Measurements from ENCODE around the gene PPP1R12B. TPM values are rescaled to one million over a fixed set of nuclear protein-coding genes. Genes with fewer than 3 reads are reported as not detected.
A peak's percentile ranks its signal among the peaks of the same experiment; 100 is the strongest.

PPP1R12B gene
- total and polyA plus RNA-seq, 2 experiments from 2014 or later: 13.2 to 13.8 TPM

- TF ChIP-seq CTCF (conservative IDR thresholded peaks at IDR 0.05; ENCODE audit: low read depth in 2 of 2) (no peak), JUNB (IDR thresholded peaks at IDR 0.05; ENCODE audit: unreplicated experiment) (no peak), ZNF331 (CRISPR knock-in tag; IDR thresholded peaks at IDR 0.05; ENCODE audit: low read depth) (no peak), CREB1 (CRISPR knock-in tag; IDR thresholded peaks at IDR 0.05; ENCODE audit: low read depth) (no peak), STAT1 (IDR thresholded peaks at IDR 0.05; ENCODE audit: unreplicated experiment) (no peak), EZH2 (IDR thresholded peaks at IDR 0.05; ENCODE audit: low read depth, unreplicated experiment) (no peak), REST (IDR thresholded peaks at IDR 0.05; ENCODE audit: unreplicated experiment) (no peak), EZH2phosphoT487 (IDR thresholded peaks at IDR 0.05; ENCODE audit: unreplicated experiment) (no peak)
These were observed 220.3 kb downstream of the PPP1R12B start (continued) for GRCh38 chr1:202568826-202569225.

GRCh38 chr1:202569393-202570322, 221.2 kb downstream of the PPP1R12B start:
- no peaks in the 10 kb centered on the region for H3K79me2 ChIP-seq (replicated peaks; ENCODE audit: insufficient read depth)
- H3K36me3 ChIP-seq (ENCODE audit: insufficient read depth): no peaks in the 10 kb centered on the region
- no peak overlapping the region for H3K4me2 ChIP-seq
- DNase-seq (ENCODE audit: low spot score) (no peak), ATAC-seq (no peak)
- H3K27ac Mint-ChIP-seq: no peak overlapping the region
- peaks cover 50% of the 10 kb centered on the region for H3K4me1 Mint-ChIP-seq
- H3K4me3 ChIP-seq: no peak overlapping the region
- H3K27me3 ChIP-seq (ENCODE audit: insufficient read depth): no peaks in the 10 kb centered on the region
- H3K27ac ChIP-seq (ENCODE audit: low read depth): peak overlapping the region; percentile 63
- H3K27me3 Mint-ChIP-seq (ENCODE audit: insufficient read depth, low read depth, poor library complexity): no peaks in the 10 kb centered on the region
- H3K4me3 Mint-ChIP-seq: no peak overlapping the region
- H2AFZ ChIP-seq: no peak overlapping the region
- no peaks in the 10 kb centered on the region for H3K9me3 Mint-ChIP-seq
- TF ChIP-seq STAT1 (IDR thresholded peaks at IDR 0.05; ENCODE audit: unreplicated experiment): no peak
- TF ChIP-seq EZH2 (IDR thresholded peaks at IDR 0.05; ENCODE audit: low read depth, unreplicated experiment): no peak
- TF ChIP-seq CREB1 (CRISPR knock-in tag; IDR thresholded peaks at IDR 0.05; ENCODE audit: low read depth): no peak
- TF ChIP-seq JUNB (IDR thresholded peaks at IDR 0.05; ENCODE audit: unreplicated experiment): no peak
- TF ChIP-seq EZH2phosphoT487 (IDR thresholded peaks at IDR 0.05; ENCODE audit: unreplicated experiment): no peak
- no peak for TF ChIP-seq REST (IDR thresholded peaks at IDR 0.05; ENCODE audit: unreplicated experiment)
- 0 out of 4 replicates have a peak, but pooled peaks of 1 of the 2 experiments have one; percentile 0 for TF ChIP-seq CTCF (conservative IDR thresholded peaks at IDR 0.05; ENCODE audit: low read depth in 2 of 2)
- TF ChIP-seq ETS1 (IDR thresholded peaks at IDR 0.05): no peak
- no peaks in the 10 kb centered on the region for H3F3A ChIP-seq (replicated peaks; ENCODE audit: low read depth)
- peaks cover 31% of the 10 kb centered on the region for H3K4me1 ChIP-seq (ENCODE audit: insufficient read depth)
- H3K36me3 Mint-ChIP-seq (ENCODE audit: low read depth): no peaks in the 10 kb centered on the region; the same call in 2 of the 3 replicates
- no peaks in the 10 kb centered on the region for H4K20me1 ChIP-seq (replicated peaks; ENCODE audit: insufficient read depth)
- no peaks in the 10 kb centered on the region for H3K9me2 ChIP-seq (ENCODE audit: insufficient read depth)
